ENCODE data around the gene CELF4.

CELF4 gene

DNA sequence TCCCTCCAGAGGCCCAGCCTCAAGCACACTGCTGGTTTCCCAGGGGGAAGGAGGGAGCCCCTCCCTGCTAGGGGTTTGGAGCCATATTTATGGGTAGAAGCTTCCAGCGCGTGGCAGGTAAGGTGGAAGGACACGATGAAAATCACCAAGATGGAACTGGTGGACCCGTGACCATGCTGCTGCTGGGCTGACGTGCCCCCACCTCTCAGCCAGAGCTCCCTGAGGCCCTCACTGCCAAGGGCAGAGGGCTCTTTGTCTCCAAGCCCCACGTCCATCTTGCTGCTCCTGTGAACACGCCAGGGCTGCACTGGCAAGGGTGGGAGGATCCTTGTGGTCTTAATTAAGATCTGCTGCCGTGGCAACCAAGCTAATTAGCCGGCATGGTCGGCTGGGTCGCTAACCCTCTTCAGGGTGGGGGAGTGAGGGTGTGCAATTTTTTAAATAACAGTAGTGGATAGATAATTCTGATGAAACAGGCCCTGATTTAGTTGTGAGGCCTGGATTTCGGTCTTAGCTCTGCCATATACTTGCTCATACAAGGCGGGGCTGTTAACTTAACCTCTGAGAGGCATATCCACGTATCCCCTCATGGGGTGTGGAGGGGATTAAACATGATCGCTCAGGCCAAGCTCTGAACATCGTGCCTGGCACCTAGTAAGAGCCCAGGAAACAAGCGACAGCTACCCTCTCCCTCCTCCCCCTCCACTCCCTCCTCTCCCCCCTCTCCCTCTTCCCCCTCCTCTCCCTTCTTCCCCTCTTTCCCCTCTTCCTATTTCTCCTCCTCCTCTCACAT, 232.8 kb downstream of the CELF4 start:
- no peaks in the 10 kb centered on the region for H3K36me3 ChIP-seq (ENCODE audit: control insufficient read depth, insufficient read depth, low read length)
- no peaks in the 10 kb centered on the region for H3K9me3 ChIP-seq (ENCODE audit: control insufficient read depth, low read length)
- H3K27ac ChIP-seq (ENCODE audit: insufficient read depth, low read length, poor library complexity, severe bottlenecking), result no peak overlapping the region
- H3K27me3 ChIP-seq (replicated peaks; ENCODE audit: control insufficient read depth, insufficient read depth, low read length, poor library complexity, severe bottlenecking), result no peaks in the 10 kb centered on the region
- DNase-seq, result no peak
- no peak overlapping the region for H3K4me3 ChIP-seq (ENCODE audit: insufficient read depth, low read depth, low read length, poor library complexity, severe bottlenecking)
- no peaks in the 10 kb centered on the region for H3K4me1 ChIP-seq (ENCODE audit: control insufficient read depth, insufficient read depth, low read length, poor library complexity, severe bottlenecking)

DNA sequence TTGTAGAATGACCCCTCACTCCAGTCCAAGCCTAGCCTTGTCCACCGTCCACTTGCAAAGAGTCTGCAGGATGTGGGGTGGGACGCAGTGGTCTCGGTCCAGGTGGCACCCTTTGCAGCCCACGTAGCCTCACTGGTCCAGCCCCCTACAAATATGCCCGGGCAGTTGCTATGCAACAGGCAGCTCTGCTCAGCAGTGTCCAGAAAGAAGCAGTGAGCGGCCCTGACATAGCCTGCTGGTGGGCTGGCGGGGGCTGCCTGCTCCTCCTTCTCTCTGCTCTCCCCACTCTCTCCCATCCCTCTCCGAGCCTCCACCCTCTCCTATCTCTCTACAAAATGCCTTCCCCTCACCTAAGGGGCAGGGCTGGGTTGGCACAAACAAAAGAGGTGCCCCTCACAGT, 233.4 kb downstream of the CELF4 start:
- Histone ChIP-seq H3K36me3 (ENCODE audit: control insufficient read depth, insufficient read depth, low read length) (no peaks in the 10 kb centered on the region), H3K9me3 (ENCODE audit: control insufficient read depth, low read length) (no peaks in the 10 kb centered on the region), H3K27me3 (replicated peaks; ENCODE audit: control insufficient read depth, insufficient read depth, low read length, poor library complexity, severe bottlenecking) (no peaks in the 10 kb centered on the region), H3K27ac (ENCODE audit: insufficient read depth, low read length, poor library complexity, severe bottlenecking) (no peak overlapping the region), H3K4me3 (ENCODE audit: insufficient read depth, low read depth, low read length, poor library complexity, severe bottlenecking) (no peak overlapping the region), H3K4me1 (ENCODE audit: control insufficient read depth, insufficient read depth, low read length, poor library complexity, severe bottlenecking) (no peaks in the 10 kb centered on the region)
- no peak for DNase-seq

GRCh38 chr18:37330173-37330572, 235.4 kb downstream of the CELF4 start:
- Histone ChIP-seq H3K4me3 (ENCODE audit: insufficient read depth, low read depth, low read length, poor library complexity, severe bottlenecking) (no peak overlapping the region), H3K27me3 (replicated peaks; ENCODE audit: control insufficient read depth, insufficient read depth, low read length, poor library complexity, severe bottlenecking) (no peaks in the 10 kb centered on the region), H3K36me3 (ENCODE audit: control insufficient read depth, insufficient read depth, low read length) (no peaks in the 10 kb centered on the region), H3K9me3 (ENCODE audit: control insufficient read depth, low read length) (no peaks in the 10 kb centered on the region), H3K27ac (ENCODE audit: insufficient read depth, low read length, poor library complexity, severe bottlenecking) (no peak overlapping the region), H3K4me1 (ENCODE audit: control insufficient read depth, insufficient read depth, low read length, poor library complexity, severe bottlenecking) (no peaks in the 10 kb centered on the region)
- DNase-seq, result no peak

DNA sequence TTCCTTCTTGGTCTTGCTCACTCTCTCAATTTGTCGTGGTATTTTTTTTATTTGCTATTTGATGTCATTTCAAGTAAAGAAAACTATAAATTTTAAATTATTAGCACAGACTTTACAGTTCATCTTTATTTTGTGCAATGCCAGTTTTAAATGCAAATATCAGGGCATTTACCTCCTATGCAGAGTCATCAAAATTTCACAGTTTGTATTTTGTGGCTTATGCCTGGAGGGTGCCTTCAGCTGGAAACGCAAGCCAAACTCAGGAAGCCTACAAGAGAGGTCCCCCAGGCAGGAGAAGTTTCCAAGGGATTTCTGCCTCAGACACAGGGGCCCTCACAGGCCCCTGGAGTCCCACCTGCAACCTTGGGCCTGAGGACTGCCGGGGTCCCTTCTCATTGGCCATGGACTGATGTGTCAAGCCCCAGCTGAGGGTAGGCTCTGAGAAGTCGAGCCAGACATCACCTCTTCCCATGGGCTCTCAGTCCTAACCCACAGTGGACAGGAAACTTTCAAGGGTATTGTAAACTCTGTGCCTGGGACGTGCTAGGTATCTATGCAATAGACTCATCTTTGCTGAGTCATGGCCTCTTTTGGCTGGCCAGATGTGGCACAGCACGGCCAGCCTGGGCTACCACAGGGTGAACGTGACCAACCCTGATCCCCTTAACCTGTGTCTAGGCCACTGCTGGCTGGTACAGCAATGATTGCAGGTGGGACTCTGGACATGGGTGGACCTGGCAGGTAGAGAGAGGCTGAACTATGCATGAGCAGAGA, 236.5 kb downstream of the CELF4 start:
- DNase-seq, result no peak
- no peaks in the 10 kb centered on the region for H3K9me3 ChIP-seq (ENCODE audit: control insufficient read depth, low read length)
- no peaks in the 10 kb centered on the region for H3K27me3 ChIP-seq (replicated peaks; ENCODE audit: control insufficient read depth, insufficient read depth, low read length, poor library complexity, severe bottlenecking)
- no peaks in the 10 kb centered on the region for H3K36me3 ChIP-seq (ENCODE audit: control insufficient read depth, insufficient read depth, low read length)
- H3K4me1 ChIP-seq (ENCODE audit: control insufficient read depth, insufficient read depth, low read length, poor library complexity, severe bottlenecking), result no peaks in the 10 kb centered on the region
- H3K4me3 ChIP-seq (ENCODE audit: insufficient read depth, low read depth, low read length, poor library complexity, severe bottlenecking), result no peak overlapping the region
- H3K27ac ChIP-seq (ENCODE audit: insufficient read depth, low read length, poor library complexity, severe bottlenecking), result no peak overlapping the region

GRCh38 chr18:37327063-37327577, 238.5 kb downstream of the CELF4 start:
- no peaks in the 10 kb centered on the region for H3K36me3 ChIP-seq (ENCODE audit: control insufficient read depth, insufficient read depth, low read length)
- no peak overlapping the region for H3K4me3 ChIP-seq (ENCODE audit: insufficient read depth, low read depth, low read length, poor library complexity, severe bottlenecking)
- H3K4me1 ChIP-seq (ENCODE audit: control insufficient read depth, insufficient read depth, low read length, poor library complexity, severe bottlenecking), result no peaks in the 10 kb centered on the region
- H3K27ac ChIP-seq (ENCODE audit: insufficient read depth, low read length, poor library complexity, severe bottlenecking), result no peak overlapping the region
- H3K9me3 ChIP-seq (ENCODE audit: control insufficient read depth, low read length), result no peaks in the 10 kb centered on the region
- DNase-seq, result no peak
- no peaks in the 10 kb centered on the region for H3K27me3 ChIP-seq (replicated peaks; ENCODE audit: control insufficient read depth, insufficient read depth, low read length, poor library complexity, severe bottlenecking)

DNA sequence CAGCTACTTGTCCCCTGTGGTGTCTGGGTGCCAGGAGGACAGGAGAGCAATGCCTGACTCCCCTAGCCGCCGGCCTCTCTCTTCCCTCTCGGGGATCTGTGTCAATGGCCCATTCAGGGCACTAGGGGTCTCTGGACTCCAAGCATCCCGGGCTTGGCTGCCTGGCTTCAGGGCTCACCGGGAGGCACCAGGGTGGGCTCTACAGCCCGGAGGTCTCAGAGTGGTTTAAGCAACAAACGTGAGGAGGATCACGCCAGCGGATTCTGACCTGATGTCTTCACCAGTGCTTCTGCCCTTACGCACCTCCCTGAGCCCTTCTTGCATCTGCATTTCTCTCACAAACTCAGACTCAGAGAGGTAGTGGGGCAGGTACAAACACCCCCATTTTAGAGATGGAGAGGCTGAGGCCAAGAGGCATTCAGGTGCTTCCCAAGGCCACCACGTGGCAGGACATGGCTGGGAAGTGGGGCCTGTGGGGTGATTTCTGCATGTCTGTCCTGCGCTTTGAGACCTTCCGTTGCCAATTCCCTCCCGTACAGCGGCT, 243.0 kb downstream of the CELF4 start:
- Histone ChIP-seq H3K4me1 (ENCODE audit: control insufficient read depth, insufficient read depth, low read length, poor library complexity, severe bottlenecking) (no peaks in the 10 kb centered on the region), H3K27me3 (replicated peaks; ENCODE audit: control insufficient read depth, insufficient read depth, low read length, poor library complexity, severe bottlenecking) (no peaks in the 10 kb centered on the region), H3K4me3 (ENCODE audit: insufficient read depth, low read depth, low read length, poor library complexity, severe bottlenecking) (no peak overlapping the region), H3K27ac (ENCODE audit: insufficient read depth, low read length, poor library complexity, severe bottlenecking) (no peak overlapping the region), H3K36me3 (ENCODE audit: control insufficient read depth, insufficient read depth, low read length) (no peaks in the 10 kb centered on the region), H3K9me3 (ENCODE audit: control insufficient read depth, low read length) (no peaks in the 10 kb centered on the region)
- no peak for DNase-seq

GRCh38 chr18:37321582-37322491, 243.8 kb downstream of the CELF4 start:
- Histone ChIP-seq H3K4me1 (ENCODE audit: control insufficient read depth, insufficient read depth, low read length, poor library complexity, severe bottlenecking) (no peaks in the 10 kb centered on the region), H3K4me3 (ENCODE audit: insufficient read depth, low read depth, low read length, poor library complexity, severe bottlenecking) (no peak overlapping the region), H3K9me3 (ENCODE audit: control insufficient read depth, low read length) (no peaks in the 10 kb centered on the region), H3K27me3 (replicated peaks; ENCODE audit: control insufficient read depth, insufficient read depth, low read length, poor library complexity, severe bottlenecking) (no peaks in the 10 kb centered on the region), H3K36me3 (ENCODE audit: control insufficient read depth, insufficient read depth, low read length) (no peaks in the 10 kb centered on the region), H3K27ac (ENCODE audit: insufficient read depth, low read length, poor library complexity, severe bottlenecking) (no peak overlapping the region)
- DNase-seq, result no peak

- Histone ChIP-seq H3K27ac (ENCODE audit: insufficient read depth, low read length, poor library complexity, severe bottlenecking) (no peak overlapping the region), H3K4me1 (ENCODE audit: control insufficient read depth, insufficient read depth, low read length, poor library complexity, severe bottlenecking) (no peaks in the 10 kb centered on the region), H3K4me3 (ENCODE audit: insufficient read depth, low read depth, low read length, poor library complexity, severe bottlenecking) (no peak overlapping the region), H3K36me3 (ENCODE audit: control insufficient read depth, insufficient read depth, low read length) (no peaks in the 10 kb centered on the region), H3K27me3 (replicated peaks; ENCODE audit: control insufficient read depth, insufficient read depth, low read length, poor library complexity, severe bottlenecking) (no peaks in the 10 kb centered on the region), H3K9me3 (ENCODE audit: control insufficient read depth, low read length) (no peaks in the 10 kb centered on the region)
- no peak for DNase-seq
These were observed 245.3 kb downstream of the CELF4 start for GRCh38 chr18:37320317-37320716.

GRCh38 chr18:37318360-37319355, 246.9 kb downstream of the CELF4 start:
- Histone ChIP-seq H3K9me3 (ENCODE audit: control insufficient read depth, low read length) (no peaks in the 10 kb centered on the region), H3K4me3 (ENCODE audit: insufficient read depth, low read depth, low read length, poor library complexity, severe bottlenecking) (no peak overlapping the region), H3K4me1 (ENCODE audit: control insufficient read depth, insufficient read depth, low read length, poor library complexity, severe bottlenecking) (no peaks in the 10 kb centered on the region), H3K27ac (ENCODE audit: insufficient read depth, low read length, poor library complexity, severe bottlenecking) (no peak overlapping the region), H3K36me3 (ENCODE audit: control insufficient read depth, insufficient read depth, low read length) (no peaks in the 10 kb centered on the region), H3K27me3 (replicated peaks; ENCODE audit: control insufficient read depth, insufficient read depth, low read length, poor library complexity, severe bottlenecking) (no peaks in the 10 kb centered on the region)
- no peak for DNase-seq

All from effector memory CD4-positive, alpha-beta T cell (primary cell).